Activated CD8-positive, alpha-beta T cell treated with anti-CD3 and anti-CD28 coated beads, Interleukin-2, amount 10 ng/mL, durations not matched to agents 7 days and 5 days (primary cell): ENCODE results near the gene CLCF1. TPM values are rescaled to one million over a fixed set of nuclear protein-coding genes. Genes with fewer than 3 reads are reported as not detected.

Experiments used
- ATAC-seq: fragments of 150-1000 bp; cut with Tn5 transposase; one replicate; pipeline ENCODE4 v1.10.0; 2021; ENCODE audit warnings: moderate library complexity
- CTCF ChIA-PET: fragments of 350-600 bp; sonication (Branson Sonifier 250); formaldehyde crosslinking; loops from one replicate; lab custom pipeline; 2021; ENCODE audit warnings: antibody characterized with exemption; lab: Charles Lee
- POLR2A ChIA-PET: fragments of 350-600 bp; sonication (Branson Sonifier 250); formaldehyde crosslinking; loops from one replicate; lab custom pipeline; 2021; ENCODE audit warnings: antibody characterized with exemption; lab: Charles Lee
- DNase-seq: peaks from one replicate; pipeline ENCODE4 v3.0.0-alpha.2; 2020
- H3K27ac Mint-ChIP-seq: one replicate; pipeline ENCODE4 v1.8.0; 2021; ENCODE audit warnings: mild to moderate bottlenecking, mixed read lengths
- H3K27me3 Mint-ChIP-seq: one replicate; pipeline ENCODE4 v1.8.0; 2021; ENCODE audit warnings: low read depth, mixed read lengths
- H3K36me3 Mint-ChIP-seq: one replicate; pipeline ENCODE4 v1.8.0; 2021; ENCODE audit warnings: low read depth, mixed read lengths
- H3K4me1 Mint-ChIP-seq: one replicate; pipeline ENCODE4 v1.8.0; 2021; ENCODE audit warnings: low read depth, mixed read lengths
- H3K4me3 Mint-ChIP-seq: one replicate; pipeline ENCODE4 v1.8.0; 2021; ENCODE audit warnings: mild to moderate bottlenecking, mixed read lengths
- H3K9me3 Mint-ChIP-seq: one replicate; pipeline ENCODE4 v1.8.0; 2022; ENCODE audit warnings: mixed read lengths; ENCODE audit not compliant: insufficient read depth
- total RNA-seq, 2 experiments: library from RNA; stranded (reverse); gene quantifications; one replicate each; pipeline ENCODE4 v1.2.3, GENCODE V29; 2021

The CLCF1 gene
- total RNA-seq, 2 experiments from 2014 or later, result 0.29 to 0.50 TPM

GRCh38 chr11:67382276-67383136 is 9.1 kb upstream of the CLCF1 start:
- peaks cover 19% of the 10 kb centered on the region for H3K27me3 Mint-ChIP-seq
- H3K36me3 Mint-ChIP-seq, result no peaks in the 10 kb centered on the region
- POLR2A ChIA-PET, result interaction anchor here (1.0 to 3.5 kb wide), 5 partner anchors 17 to 37 kb away, joined by 3 to 24 read pairs (median 8); partner anchors contain the start of gene POLD4
- CTCF ChIA-PET, result interaction anchor here (0.6 to 31.4 kb wide), 33 partner anchors 10 to 327 kb away, joined by 3 to 998 read pairs (median 4); partner anchors contain the start of genes CLCF1, PITPNM1, POLD4 and PPP1CA
- DNase-seq (peak; percentile 90), ATAC-seq (peak; percentile 97)
- no peak overlapping the region for H3K4me3 Mint-ChIP-seq
- H3K9me3 Mint-ChIP-seq, result no peaks in the 10 kb centered on the region
- peaks cover 7% of the 10 kb centered on the region for H3K4me1 Mint-ChIP-seq
- H3K27ac Mint-ChIP-seq, result no peak overlapping the region

- POLR2A ChIA-PET, result interaction anchor here (0.6 to 3.5 kb wide), 5 partner anchors 16 to 126 kb away, joined by 3 to 24 read pairs (median 8); partner anchors contain the start of gene POLD4
- ATAC-seq, result no peak
Measured at GRCh38 chr11:67381244-67381972, 8.0 kb upstream of the CLCF1 start.

GRCh38 chr11:67379061-67380058 is 6.0 kb upstream of the CLCF1 start:
- Mint-ChIP-seq H3K27ac (no peak overlapping the region), H3K9me3 (no peaks in the 10 kb centered on the region), H3K27me3 (peaks cover 35% of the 10 kb centered on the region), H3K36me3 (no peaks in the 10 kb centered on the region), H3K4me3 (no peak overlapping the region), H3K4me1 (peaks cover 23% of the 10 kb centered on the region)
- ChIA-PET POLR2A (interaction anchor here (0.6 to 4.8 kb wide), 2 partner anchors 26 to 121 kb away, joined by 3 to 28 read pairs; partner anchors contain the start of gene POLD4), CTCF (interaction anchor here (6.5 to 31.4 kb wide), 3 partner anchors 8 to 34 kb away, joined by 64 to 998 read pairs (median 181); partner anchors contain the start of genes CLCF1 and POLD4)
- DNase-seq (no peak), ATAC-seq (no peak)

More at GRCh38 chr11:67381244-67381972, 8.0 kb upstream of the CLCF1 start:
- H3K4me1 Mint-ChIP-seq, result peaks cover 7% of the 10 kb centered on the region
- no peaks in the 10 kb centered on the region for H3K9me3 Mint-ChIP-seq
- H3K4me3 Mint-ChIP-seq, result no peak overlapping the region
- H3K27me3 Mint-ChIP-seq, result peaks cover 27% of the 10 kb centered on the region
- H3K27ac Mint-ChIP-seq, result peak overlapping the region; percentile 56
- DNase-seq, result no peak
- H3K36me3 Mint-ChIP-seq, result no peaks in the 10 kb centered on the region
- CTCF ChIA-PET, result interaction anchor here (0.6 to 31.4 kb wide), 20 partner anchors 10 to 326 kb away, joined by 3 to 998 read pairs (median 6); partner anchors contain the start of genes CLCF1, POLD4, PTPRCAP and RAD9A

- H3K4me1 Mint-ChIP-seq, result peaks cover 29% of the 10 kb centered on the region
- no peak overlapping the region for H3K27ac Mint-ChIP-seq
- H3K9me3 Mint-ChIP-seq, result no peaks in the 10 kb centered on the region
- no peak overlapping the region for H3K4me3 Mint-ChIP-seq
- no peaks in the 10 kb centered on the region for H3K36me3 Mint-ChIP-seq
- peaks cover 40% of the 10 kb centered on the region for H3K27me3 Mint-ChIP-seq
- DNase-seq (no peak), ATAC-seq (no peak)
- POLR2A ChIA-PET, result interaction anchor here (0.6 to 4.8 kb wide), 2 partner anchors 25 to 120 kb away, joined by 3 to 28 read pairs; partner anchors contain the start of gene POLD4
- CTCF ChIA-PET, result interaction anchor here (12.6 to 31.4 kb wide), 2 partner anchors 21 to 33 kb away, joined by 181 to 998 read pairs; partner anchors contain the start of gene POLD4
Measured at GRCh38 chr11:67378544-67378943, 5.1 kb upstream of the CLCF1 start.

- ATAC-seq, result no peak
- CTCF ChIA-PET, result interaction anchor here (0.9 to 31.4 kb wide), 4 partner anchors 10 to 109 kb away, joined by 3 to 998 read pairs (median 92); partner anchors contain the start of gene POLD4
- DNase-seq, result no peak
- POLR2A ChIA-PET, result interaction anchor here (1.0 to 4.8 kb wide), 2 partner anchors 15 to 24 kb away, joined by 3 to 28 read pairs; partner anchors contain the start of gene POLD4
- Mint-ChIP-seq H3K9me3 (no peaks in the 10 kb centered on the region), H3K4me1 (peaks cover 27% of the 10 kb centered on the region), H3K4me3 (no peak overlapping the region), H3K27me3 (peaks cover 40% of the 10 kb centered on the region), H3K36me3 (no peaks in the 10 kb centered on the region), H3K27ac (no peak overlapping the region)
Measured at GRCh38 chr11:67376873-67377808, 3.7 kb upstream of the CLCF1 start.

- ChIA-PET POLR2A (interaction anchor here (0.8 to 4.8 kb wide), 2 partner anchors 23 to 136 kb away, joined by 3 to 28 read pairs; partner anchors contain the start of gene POLD4), CTCF (interaction anchor here (0.9 to 31.4 kb wide), 4 partner anchors 10 to 115 kb away, joined by 4 to 998 read pairs (median 92); partner anchors contain the start of gene POLD4)
- DNase-seq (no peak), ATAC-seq (no peak)
- no peak overlapping the region for H3K4me3 Mint-ChIP-seq
- H3K4me1 Mint-ChIP-seq, result peaks cover 33% of the 10 kb centered on the region
- no peaks in the 10 kb centered on the region for H3K9me3 Mint-ChIP-seq
- H3K27me3 Mint-ChIP-seq, result peaks cover 46% of the 10 kb centered on the region
- H3K27ac Mint-ChIP-seq, result no peak overlapping the region
- H3K36me3 Mint-ChIP-seq, result no peaks in the 10 kb centered on the region
Measured at GRCh38 chr11:67376063-67376820, 2.8 kb upstream of the CLCF1 start.

- Mint-ChIP-seq H3K27me3 (peaks cover 48% of the 10 kb centered on the region), H3K27ac (peak overlapping the region; percentile 43), H3K36me3 (no peaks in the 10 kb centered on the region), H3K9me3 (no peaks in the 10 kb centered on the region), H3K4me3 (no peak overlapping the region), H3K4me1 (peaks cover 37% of the 10 kb centered on the region)
- ChIA-PET POLR2A (interaction anchor here (4.8 kb wide), 1 partner anchor 22 kb away, joined by 28 read pairs; the partner anchor contains the start of gene POLD4), CTCF (interaction anchor here (1.1 to 31.4 kb wide), 3 partner anchors 18 to 114 kb away, joined by 4 to 998 read pairs (median 181); partner anchors contain the start of gene POLD4)
- DNase-seq (no peak), ATAC-seq (no peak)
Measured at GRCh38 chr11:67375320-67376055, 2.1 kb upstream of the CLCF1 start.

- POLR2A ChIA-PET, result interaction anchor here (2.3 to 4.8 kb wide), 2 partner anchors 21 to 22 kb away, joined by 9 to 28 read pairs; partner anchors contain the start of gene POLD4
- no peak overlapping the region for H3K27ac Mint-ChIP-seq
- CTCF ChIA-PET, result interaction anchor here (0.7 to 31.4 kb wide), 7 partner anchors 8 to 113 kb away, joined by 3 to 998 read pairs (median 5); partner anchors contain the start of gene POLD4
- peaks cover 50% of the 10 kb centered on the region for H3K27me3 Mint-ChIP-seq
- H3K4me3 Mint-ChIP-seq, result peak overlapping the region; percentile 72
- H3K9me3 Mint-ChIP-seq, result no peaks in the 10 kb centered on the region
- no peaks in the 10 kb centered on the region for H3K36me3 Mint-ChIP-seq
- DNase-seq (no peak), ATAC-seq (no peak)
- H3K4me1 Mint-ChIP-seq, result peaks cover 45% of the 10 kb centered on the region
Measured at GRCh38 chr11:67374571-67375281, 1.3 kb upstream of the CLCF1 start.
